ENCODE measurements around the gene CHST14. TPM values are rescaled to one million over a fixed set of nuclear protein-coding genes. Genes with fewer than 3 reads are reported as not detected.

The CHST14 gene
- total RNA-seq, 1 donor, result 14.9 TPM

- H3K4me3 ChIP-seq (ENCODE audit: low read depth, low read length), result no peak overlapping the region
- no peak for DNase-seq (ENCODE audit: low read depth)
- TF ChIP-seq CTCF (IDR thresholded peaks at IDR 0.05; ENCODE audit: insufficient read depth, low read length), result no peak
Observed at GRCh38 chr15:40463279-40463678, 7.5 kb upstream of the CHST14 start.

- no peak overlapping the region for H3K4me3 ChIP-seq (ENCODE audit: low read depth, low read length)
- no peak for TF ChIP-seq CTCF (IDR thresholded peaks at IDR 0.05; ENCODE audit: insufficient read depth, low read length)
- no peak for DNase-seq (ENCODE audit: low read depth)
Observed at GRCh38 chr15:40463886-40464545, 6.8 kb upstream of the CHST14 start.

GRCh38 chr15:40464595-40465185 lies 6.1 kb upstream of the CHST14 start:
- DNase-seq (ENCODE audit: low read depth), result no peak
- TF ChIP-seq CTCF (IDR thresholded peaks at IDR 0.05; ENCODE audit: insufficient read depth, low read length), result no peak
- H3K4me3 ChIP-seq (ENCODE audit: low read depth, low read length), result no peak overlapping the region

GRCh38 chr15:40465939-40466338 lies 4.8 kb upstream of the CHST14 start:
- no peak for TF ChIP-seq CTCF (IDR thresholded peaks at IDR 0.05; ENCODE audit: insufficient read depth, low read length)
- DNase-seq (ENCODE audit: low read depth), result no peak
- H3K4me3 ChIP-seq (ENCODE audit: low read depth, low read length), result no peak overlapping the region

GRCh38 chr15:40466426-40467260 lies 4.1 kb upstream of the CHST14 start:
- H3K4me3 ChIP-seq (ENCODE audit: low read depth, low read length), result no peak overlapping the region
- DNase-seq (ENCODE audit: low read depth), result no peak
- TF ChIP-seq CTCF (IDR thresholded peaks at IDR 0.05; ENCODE audit: insufficient read depth, low read length), result no peak

GRCh38 chr15:40467261-40467615 lies 3.5 kb upstream of the CHST14 start:
- DNase-seq (ENCODE audit: low read depth), result no peak
- TF ChIP-seq CTCF (IDR thresholded peaks at IDR 0.05; ENCODE audit: insufficient read depth, low read length), result no peak
- H3K4me3 ChIP-seq (ENCODE audit: low read depth, low read length), result no peak overlapping the region

Measured in fibroblast of the aortic adventitia (primary cell).